OCI-LY7 (cell line): ENCODE measurements around the gene NIT1. TPM values are rescaled to one million over a fixed set of nuclear protein-coding genes. Genes with fewer than 3 reads are reported as not detected.

Experiments used
- BruUV-seq: library from RNA; stranded (reverse); fragments of 400-500 nt; replicated peaks from 2 replicates; lab custom pipeline; 2021; lab: Mats Ljungman, UMichigan
- CTCF ChIA-PET: fragments of 300-600 bp; sonication (Branson Sonifier 250); formaldehyde crosslinking; loops from one replicate; lab custom pipeline; 2022; ENCODE audit warnings: antibody characterized with exemption; ENCODE audit not compliant: unreplicated experiment; lab: Charles Lee
- POLR2A ChIA-PET: fragments of 300-600 bp; sonication (Branson Sonifier 250); formaldehyde crosslinking; loops from one replicate; lab custom pipeline; 2022; ENCODE audit warnings: antibody characterized with exemption; lab: Charles Lee
- DNase-seq: peaks from one replicate; pipeline ENCODE4 v3.0.0-alpha.2; 2015; ENCODE audit warnings: low spot score
- H2AFZ ChIP-seq: fragments of 200-600 bp; sonication (generic), shearing (Covaris generic); 2 replicates; pipeline ENCODE4 v1.6.1; 2014; ENCODE audit warnings: mild to moderate bottlenecking, antibody characterized with exemption, low read length, moderate library complexity
- H3K27ac ChIP-seq: fragments of 200-600 bp; sonication (generic); 2 replicates; pipeline ENCODE4 v1.5.1; 2014; ENCODE audit warnings: mixed run types, low read depth, mild to moderate bottlenecking, moderate library complexity, low read length, inconsistent platforms; ENCODE audit not compliant: poor library complexity, severe bottlenecking
- H3K36me3 ChIP-seq: fragments of 200-600 bp; sonication (generic); 2 replicates; pipeline ENCODE4 v1.6.1; 2014; ENCODE audit warnings: mild to moderate bottlenecking, antibody characterized with exemption, low read length, moderate library complexity, mixed read lengths; ENCODE audit not compliant: insufficient read depth
- H3K4me1 ChIP-seq: fragments of 200-600 bp; sonication (generic); 2 replicates; pipeline ENCODE4 v1.5.1; 2014; ENCODE audit warnings: mild to moderate bottlenecking, low read length; ENCODE audit not compliant: insufficient read depth, poor library complexity, severe bottlenecking
- H3K4me2 ChIP-seq: fragments of 200-600 bp; sonication (generic); 2 replicates; pipeline ENCODE4 v1.6.1; 2014; ENCODE audit warnings: mild to moderate bottlenecking, low read length
- H3K4me3 ChIP-seq: fragments of 200-600 bp; sonication (generic); 2 replicates; pipeline ENCODE4 v1.5.1; 2014; ENCODE audit warnings: mild to moderate bottlenecking, low read depth, low read length; ENCODE audit not compliant: poor library complexity, severe bottlenecking
- H3K79me2 ChIP-seq: fragments of 200-600 bp; sonication (generic); 2 replicates; pipeline ENCODE4 v1.6.1; 2016; ENCODE audit warnings: low read depth, mild to moderate bottlenecking, low read length, moderate library complexity, mixed read lengths; ENCODE audit not compliant: insufficient read depth
- H3K9me2 ChIP-seq: fragments of 200-600 bp; sonication (generic); 2 replicates; pipeline ENCODE4 v1.6.1; 2016; ENCODE audit warnings: mild to moderate bottlenecking, low read length, mixed read lengths; ENCODE audit not compliant: insufficient read depth
- H3K9me3 ChIP-seq: fragments of 200-600 bp; sonication (generic); 2 replicates; pipeline ENCODE4 v1.6.1; 2014; ENCODE audit warnings: mild to moderate bottlenecking, mixed run types, low read length, mixed read lengths
- H4K20me1 ChIP-seq: fragments of 200-600 bp; sonication (generic); 2 replicates; pipeline ENCODE4 v1.6.1; 2014; ENCODE audit warnings: mild to moderate bottlenecking, antibody characterized with exemption, low read length, moderate library complexity, mixed read lengths; ENCODE audit not compliant: insufficient read depth
- CTCF ChIP-seq: fragments of 200-600 bp; sonication (generic); conservative IDR thresholded peaks from 2 replicates; pipeline ENCODE4 v1.5.1; 2014; ENCODE audit warnings: mild to moderate bottlenecking, antibody characterized with exemption, low read length, moderate library complexity, mixed read lengths
- EZH2phosphoT487 ChIP-seq: fragments of 200-600 bp; sonication (generic); IDR thresholded peaks from 2 replicates; pipeline ENCODE4 v1.6.1; 2018; ENCODE audit warnings: low read depth, borderline replicate concordance, mild to moderate bottlenecking, mixed run types, antibody characterized with exemption, low read length, moderate library complexity, mixed read lengths
- intact Hi-C: fragments of 100-400 bp; cut with micrococcal nuclease; formaldehyde crosslinking; loops from one replicate; pipeline ENCODE4 v1.10.0; 2022; ENCODE audit not compliant: unreplicated experiment
- total RNA-seq, 2 experiments: library from RNA; depleted of rRNA in 1 of 2; stranded (reverse); fragments of >200 nt in 1 of 2; shearing (Covaris generic) in 1 of 2; gene quantifications; 2 replicates each; pipeline ENCODE4 v1.2.3, GENCODE V29; 2014 to 2022

The NIT1 gene
- total RNA-seq, 2 experiments from 2014 or later: 42.7 to 46.5 TPM

DNA sequence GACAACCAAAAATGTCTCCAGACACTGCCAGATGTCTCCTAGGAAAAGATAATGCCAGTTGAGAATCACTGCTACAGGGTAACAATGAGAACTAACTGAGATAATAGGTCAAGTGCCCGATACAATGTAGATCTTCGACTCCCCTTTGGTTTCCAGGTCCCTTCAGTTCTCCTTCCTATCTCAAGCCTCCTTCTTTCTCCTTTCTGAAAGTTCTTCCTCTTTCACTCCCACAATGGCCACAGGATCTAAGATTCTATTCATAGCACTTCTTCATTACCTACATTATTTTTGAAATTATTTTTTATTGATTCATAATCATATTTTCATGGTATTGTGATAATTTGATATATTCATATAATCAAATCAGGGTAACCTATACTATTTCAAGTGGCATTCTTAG lies 6.4 kb upstream of the NIT1 start:
- H3K9me2 ChIP-seq: no peaks in the 10 kb centered on the region
- H3K79me2 ChIP-seq: peaks cover 83% of the 10 kb centered on the region
- H4K20me1 ChIP-seq: peaks cover 9% of the 10 kb centered on the region; the same call in 1 of the 2 replicates
- TF ChIP-seq CTCF: no peak
- no peak for TF ChIP-seq EZH2phosphoT487
- H3K27ac ChIP-seq: no peak overlapping the region
- H3K4me1 ChIP-seq: peaks cover 30% of the 10 kb centered on the region
- ChIA-PET CTCF (no interaction called here), POLR2A (no interaction called here)
- no peaks in the 10 kb centered on the region for H3K9me3 ChIP-seq
- no peak overlapping the region for H3K4me3 ChIP-seq
- peaks cover 70% of the 10 kb centered on the region for H3K36me3 ChIP-seq
- BruUV-seq: no TSS peak
- no peak for DNase-seq
- no peak overlapping the region for H2AFZ ChIP-seq
- intact Hi-C loops: no loop called here
- H3K4me2 ChIP-seq: no peak overlapping the region

DNA sequence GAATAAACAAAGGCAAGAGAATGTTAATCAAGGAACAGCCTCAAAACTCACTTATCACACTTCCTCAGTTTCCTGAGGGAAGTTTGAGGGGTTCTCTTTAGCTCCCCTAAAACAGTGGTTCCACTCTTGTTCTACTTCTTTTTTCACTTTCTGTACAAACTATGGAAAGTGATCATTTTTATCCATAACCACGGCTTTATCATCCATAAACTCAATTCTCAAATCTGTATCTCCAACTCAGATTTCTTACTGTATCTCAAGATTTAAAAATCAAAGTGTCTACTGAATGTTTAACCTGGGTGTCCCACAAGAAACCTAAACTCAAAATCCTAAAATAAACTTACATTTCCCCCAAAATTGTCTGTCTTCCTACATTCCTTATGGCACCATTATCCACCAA lies 4.0 kb upstream of the NIT1 start:
- POLR2A ChIA-PET: interaction anchor here (1.2 kb wide), 1 partner anchor 9 kb away, joined by 3 read pairs; no protein-coding TSS in a partner anchor
- TSS peak; percentile 21 for BruUV-seq
- H4K20me1 ChIP-seq: peaks cover 9% of the 10 kb centered on the region; the same call in 1 of the 2 replicates

More for the DNA sequence above, 4.0 kb upstream of the NIT1 start:
- H3K9me2 ChIP-seq: no peaks in the 10 kb centered on the region
- intact Hi-C loops: no loop called here
- DNase-seq: no peak
- H3K9me3 ChIP-seq: no peaks in the 10 kb centered on the region
- H3K27ac ChIP-seq: no peak overlapping the region
- peaks cover 92% of the 10 kb centered on the region for H3K79me2 ChIP-seq
- no peak overlapping the region for H3K4me2 ChIP-seq
- CTCF ChIA-PET: no interaction called here
- TF ChIP-seq CTCF (no peak), EZH2phosphoT487 (no peak)
- peaks cover 50% of the 10 kb centered on the region for H3K36me3 ChIP-seq
- H2AFZ ChIP-seq: no peak overlapping the region
- no peak overlapping the region for H3K4me3 ChIP-seq
- H3K4me1 ChIP-seq: peaks cover 42% of the 10 kb centered on the region
